ENCODE results near the gene TIPRL. TPM values are rescaled to one million over a fixed set of nuclear protein-coding genes. Genes with fewer than 3 reads are reported as not detected.
"Not testable (repeated sequence)": the region's sequence is repeated elsewhere in the genome, so short reads cannot be mapped to it uniquely, and the experiment has no call there.

The TIPRL gene
- polyA plus RNA-seq, 1 donor = 35.3 TPM

DNA sequence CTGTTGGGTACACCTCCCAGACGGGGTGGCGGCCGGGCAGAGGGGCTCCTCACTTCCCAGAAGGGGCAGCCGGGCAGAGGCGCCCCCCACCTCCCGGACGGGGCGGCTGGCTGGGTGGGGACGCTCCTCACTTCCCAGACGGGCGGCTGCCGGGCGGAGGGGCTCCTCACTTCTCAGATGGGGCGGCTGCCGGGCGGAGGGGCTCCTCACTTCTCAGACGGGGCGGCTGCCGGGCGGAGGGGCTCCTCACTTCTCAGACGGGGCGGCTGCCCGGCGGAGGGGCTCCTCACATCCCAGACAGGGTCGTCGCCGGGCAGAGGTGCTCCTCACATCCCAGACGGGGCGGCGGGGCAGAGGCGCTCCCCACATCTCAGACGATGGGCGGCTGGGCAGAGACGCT is 28.9 kb downstream of the TIPRL start:
- H3K4me3 ChIP-seq (ENCODE audit: low read length); H3K27ac ChIP-seq (ENCODE audit: low read length); H3K36me3 ChIP-seq (ENCODE audit: control insufficient read depth, insufficient read depth, low read length); H3K27me3 ChIP-seq (ENCODE audit: control insufficient read depth, insufficient read depth, low read length); H3K4me1 ChIP-seq (ENCODE audit: control insufficient read depth, insufficient read depth, low read length); DNase-seq: not testable (repeated sequence)
- no CpG with 5 or more reads among the region's 34 CpGs for WGBS (ENCODE audit: insufficient coverage, low lambda C conversion rate)
- H3K9me3 ChIP-seq (ENCODE audit: control insufficient read depth, low read depth, low read length) = peaks cover 15% of the 10 kb centered on the region

DNA sequence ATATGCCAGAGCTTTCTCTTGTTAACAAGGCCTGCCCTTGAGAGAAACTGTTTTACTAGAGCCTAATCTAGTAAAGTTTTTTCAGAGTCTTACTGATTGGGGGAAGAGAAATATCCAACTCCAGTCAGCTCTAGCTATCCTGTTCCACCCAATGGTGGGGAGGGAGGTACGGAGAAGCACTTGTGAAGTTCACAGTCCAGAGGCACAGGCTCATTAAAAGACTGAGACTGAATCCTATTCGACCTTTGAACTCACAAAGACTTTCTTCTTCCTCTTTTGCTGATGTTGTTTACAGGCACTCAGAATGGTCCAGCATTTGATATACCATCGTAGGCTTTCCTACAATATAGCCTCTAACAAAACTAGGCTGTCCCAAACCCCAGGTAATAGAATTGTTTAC is 31.6 kb downstream of the TIPRL start:
- no CpG with 5 or more reads among the region's 3 CpGs for WGBS (ENCODE audit: insufficient coverage, low lambda C conversion rate)
- no peak overlapping the region for H3K4me3 ChIP-seq (ENCODE audit: low read length)

DNA sequence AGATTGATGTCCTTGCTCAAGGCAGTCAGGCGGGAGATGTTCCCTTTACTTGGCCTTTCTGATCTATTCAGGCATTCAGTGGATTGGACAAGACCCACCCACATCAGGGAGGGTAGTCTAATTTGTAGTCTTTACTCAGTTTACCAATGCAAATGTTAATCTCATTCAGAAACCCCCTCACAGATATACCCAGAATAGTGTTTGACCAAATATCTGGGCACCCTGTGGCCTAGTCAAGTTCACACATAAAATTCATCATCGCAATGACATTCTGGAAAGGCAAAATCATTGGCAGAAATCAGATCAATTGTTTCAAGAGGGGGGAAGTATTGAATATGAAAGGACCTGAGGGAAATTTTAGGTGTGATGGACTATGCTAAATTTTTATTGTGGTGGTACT is 34.6 kb downstream of the TIPRL start:
- Histone ChIP-seq H3K4me1 (ENCODE audit: control insufficient read depth, insufficient read depth, low read length) (no peaks in the 10 kb centered on the region), H3K27me3 (ENCODE audit: control insufficient read depth, insufficient read depth, low read length) (no peaks in the 10 kb centered on the region), H3K4me3 (ENCODE audit: low read length) (no peak overlapping the region), H3K27ac (ENCODE audit: low read length) (no peak overlapping the region), H3K9me3 (ENCODE audit: control insufficient read depth, low read depth, low read length) (peaks cover 8% of the 10 kb centered on the region), H3K36me3 (ENCODE audit: control insufficient read depth, insufficient read depth, low read length) (no peaks in the 10 kb centered on the region)
- WGBS (ENCODE audit: insufficient coverage, low lambda C conversion rate) = no CpG with 5 or more reads among the region's 2 CpGs
- no peak for DNase-seq

More for the DNA sequence above, 31.6 kb downstream of the TIPRL start:
- H3K36me3 ChIP-seq (ENCODE audit: control insufficient read depth, insufficient read depth, low read length) = no peaks in the 10 kb centered on the region
- H3K9me3 ChIP-seq (ENCODE audit: control insufficient read depth, low read depth, low read length) = peaks cover 15% of the 10 kb centered on the region
- no peaks in the 10 kb centered on the region for H3K4me1 ChIP-seq (ENCODE audit: control insufficient read depth, insufficient read depth, low read length)
- peak; percentile 12 to 42 for DNase-seq
- H3K27me3 ChIP-seq (ENCODE audit: control insufficient read depth, insufficient read depth, low read length) = no peaks in the 10 kb centered on the region
- H3K27ac ChIP-seq (ENCODE audit: low read length) = no peak overlapping the region

DNA sequence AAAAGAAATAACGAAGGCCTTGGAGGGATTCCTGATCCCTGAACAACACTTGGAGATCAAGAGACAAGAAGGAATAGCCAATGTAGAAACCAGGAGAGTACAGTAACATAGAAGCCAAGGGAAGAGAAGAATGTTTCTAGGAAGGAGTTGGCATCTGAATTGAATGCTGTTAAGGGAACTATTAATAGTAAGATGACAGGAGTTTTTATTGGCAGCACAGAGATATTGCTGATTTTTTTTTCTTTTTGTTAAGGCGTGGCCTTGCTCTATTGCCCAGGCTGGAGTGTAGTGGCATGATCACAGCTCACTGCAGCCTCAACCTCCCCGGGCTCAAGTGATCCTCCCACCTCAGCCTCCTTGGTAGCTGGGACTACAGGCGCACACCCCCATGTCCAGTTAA is 37.4 kb downstream of the TIPRL start:
- 94% methylated on average over 3 of the region's 4 CpGs for WGBS (ENCODE audit: insufficient coverage, low lambda C conversion rate)
- Histone ChIP-seq H3K4me1 (ENCODE audit: control insufficient read depth, insufficient read depth, low read length) (no peaks in the 10 kb centered on the region), H3K36me3 (ENCODE audit: control insufficient read depth, insufficient read depth, low read length) (no peaks in the 10 kb centered on the region), H3K9me3 (ENCODE audit: control insufficient read depth, low read depth, low read length) (peaks cover under 1% of the 10 kb centered on the region), H3K27ac (ENCODE audit: low read length) (no peak overlapping the region), H3K4me3 (ENCODE audit: low read length) (no peak overlapping the region), H3K27me3 (ENCODE audit: control insufficient read depth, insufficient read depth, low read length) (no peaks in the 10 kb centered on the region)
- DNase-seq = no peak

DNA sequence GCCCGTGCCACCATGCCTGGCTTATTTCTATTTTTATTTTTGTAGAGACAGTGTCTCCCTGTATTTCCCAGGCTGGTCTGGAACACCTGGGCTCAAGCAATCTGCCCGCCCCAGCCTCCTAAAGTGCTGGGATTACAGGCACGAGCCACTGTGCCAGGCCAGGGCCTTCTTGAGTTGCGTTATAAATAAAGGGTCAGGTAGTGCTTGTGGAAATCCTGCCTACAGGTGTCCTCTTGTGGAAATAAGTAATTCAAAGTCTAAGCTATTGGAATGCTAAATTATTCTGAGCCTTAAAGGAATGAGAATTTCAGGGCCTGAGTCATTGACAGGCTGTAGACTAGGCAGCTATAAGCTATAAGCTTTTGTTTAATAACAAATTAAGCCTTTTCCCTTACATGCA is 38.9 kb downstream of the TIPRL start:
- DNase-seq = no peak
- no peak overlapping the region for H3K27ac ChIP-seq (ENCODE audit: low read length)
- no peaks in the 10 kb centered on the region for H3K36me3 ChIP-seq (ENCODE audit: control insufficient read depth, insufficient read depth, low read length)
- H3K4me3 ChIP-seq (ENCODE audit: low read length) = no peak overlapping the region
- H3K27me3 ChIP-seq (ENCODE audit: control insufficient read depth, insufficient read depth, low read length) = no peaks in the 10 kb centered on the region
- H3K4me1 ChIP-seq (ENCODE audit: control insufficient read depth, insufficient read depth, low read length) = no peaks in the 10 kb centered on the region
- no CpG with 5 or more reads among the region's 4 CpGs for WGBS (ENCODE audit: insufficient coverage, low lambda C conversion rate)
- H3K9me3 ChIP-seq (ENCODE audit: control insufficient read depth, low read depth, low read length) = no peaks in the 10 kb centered on the region

DNA sequence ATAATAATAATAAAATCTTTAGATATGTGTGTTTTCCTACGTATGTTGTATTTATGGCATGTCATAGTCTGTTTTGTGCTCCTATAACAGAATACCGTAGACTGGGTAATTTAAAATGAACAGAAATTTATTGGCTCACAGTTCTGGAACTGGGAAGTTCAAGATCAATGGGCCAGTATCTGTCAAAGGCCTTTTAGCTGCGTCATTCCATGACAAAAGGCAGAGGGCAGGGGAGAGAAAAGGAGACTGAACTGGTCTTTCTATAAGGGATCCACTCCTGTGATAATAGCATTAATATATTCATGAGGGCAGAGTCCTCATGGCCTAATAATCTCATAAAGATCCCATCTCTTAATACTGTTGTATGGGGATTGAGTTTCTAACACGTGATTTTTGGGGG is 39.9 kb downstream of the TIPRL start:
- DNase-seq = no peak
- WGBS (ENCODE audit: insufficient coverage, low lambda C conversion rate) = 89% methylated on average over 1 of the region's 4 CpGs
- H3K27me3 ChIP-seq (ENCODE audit: control insufficient read depth, insufficient read depth, low read length) = no peaks in the 10 kb centered on the region
- H3K4me1 ChIP-seq (ENCODE audit: control insufficient read depth, insufficient read depth, low read length) = no peaks in the 10 kb centered on the region
- H3K9me3 ChIP-seq (ENCODE audit: control insufficient read depth, low read depth, low read length) = no peaks in the 10 kb centered on the region
- H3K4me3 ChIP-seq (ENCODE audit: low read length) = no peak overlapping the region
- H3K36me3 ChIP-seq (ENCODE audit: control insufficient read depth, insufficient read depth, low read length) = no peaks in the 10 kb centered on the region
- no peak overlapping the region for H3K27ac ChIP-seq (ENCODE audit: low read length)

DNA sequence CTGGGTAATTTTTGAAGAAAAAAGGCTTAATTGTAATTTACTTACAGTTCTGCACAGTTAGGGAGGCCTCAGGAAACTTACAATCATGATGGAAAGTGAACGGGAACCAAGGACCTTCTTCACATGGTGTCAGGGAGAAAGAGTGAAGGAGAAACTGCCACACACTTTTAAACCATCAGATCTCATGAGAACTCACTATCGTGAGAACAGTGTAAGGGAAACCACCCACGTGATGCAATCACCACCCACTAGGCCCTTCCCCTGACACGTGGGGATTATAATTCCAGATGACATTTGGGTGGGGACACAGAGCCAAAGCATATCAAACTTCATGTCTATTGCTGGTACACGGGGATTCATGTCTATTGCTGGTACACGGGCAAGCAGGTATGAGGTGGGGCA is 41.7 kb downstream of the TIPRL start:
- Histone ChIP-seq H3K27me3 (ENCODE audit: control insufficient read depth, insufficient read depth, low read length) (no peaks in the 10 kb centered on the region), H3K36me3 (ENCODE audit: control insufficient read depth, insufficient read depth, low read length) (no peaks in the 10 kb centered on the region), H3K9me3 (ENCODE audit: control insufficient read depth, low read depth, low read length) (no peaks in the 10 kb centered on the region), H3K27ac (ENCODE audit: low read length) (no peak overlapping the region), H3K4me1 (ENCODE audit: control insufficient read depth, insufficient read depth, low read length) (peaks cover 7% of the 10 kb centered on the region), H3K4me3 (ENCODE audit: low read length) (no peak overlapping the region)
- WGBS (ENCODE audit: insufficient coverage, low lambda C conversion rate) = no CpG with 5 or more reads among the region's 6 CpGs
- DNase-seq = no peak

DNA sequence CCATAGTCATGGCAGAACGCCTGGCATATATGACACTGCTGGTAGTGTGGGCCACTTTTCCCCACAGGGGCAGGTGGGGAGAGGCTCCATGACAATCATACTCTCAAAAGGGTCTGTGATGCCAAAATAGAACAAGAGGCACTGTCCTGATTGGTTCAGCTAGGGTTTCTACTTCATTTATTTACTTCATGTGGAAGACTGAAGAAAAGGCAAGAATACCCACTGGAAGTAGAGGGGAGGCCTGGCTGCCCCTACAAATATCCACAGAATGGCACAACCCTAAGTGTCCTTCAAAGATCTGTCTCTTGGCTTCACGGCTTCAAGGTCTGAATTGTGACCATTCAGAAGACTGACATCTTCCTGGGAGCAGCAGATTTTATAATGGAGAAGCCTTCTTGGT is 42.5 kb downstream of the TIPRL start:
- Histone ChIP-seq H3K27me3 (ENCODE audit: control insufficient read depth, insufficient read depth, low read length) (no peaks in the 10 kb centered on the region), H3K36me3 (ENCODE audit: control insufficient read depth, insufficient read depth, low read length) (no peaks in the 10 kb centered on the region), H3K9me3 (ENCODE audit: control insufficient read depth, low read depth, low read length) (no peaks in the 10 kb centered on the region), H3K4me1 (ENCODE audit: control insufficient read depth, insufficient read depth, low read length) (peaks cover 7% of the 10 kb centered on the region), H3K27ac (ENCODE audit: low read length) (no peak overlapping the region), H3K4me3 (ENCODE audit: low read length) (no peak overlapping the region)
- no peak for DNase-seq
- no CpG with 5 or more reads among the region's 2 CpGs for WGBS (ENCODE audit: insufficient coverage, low lambda C conversion rate)

DNA sequence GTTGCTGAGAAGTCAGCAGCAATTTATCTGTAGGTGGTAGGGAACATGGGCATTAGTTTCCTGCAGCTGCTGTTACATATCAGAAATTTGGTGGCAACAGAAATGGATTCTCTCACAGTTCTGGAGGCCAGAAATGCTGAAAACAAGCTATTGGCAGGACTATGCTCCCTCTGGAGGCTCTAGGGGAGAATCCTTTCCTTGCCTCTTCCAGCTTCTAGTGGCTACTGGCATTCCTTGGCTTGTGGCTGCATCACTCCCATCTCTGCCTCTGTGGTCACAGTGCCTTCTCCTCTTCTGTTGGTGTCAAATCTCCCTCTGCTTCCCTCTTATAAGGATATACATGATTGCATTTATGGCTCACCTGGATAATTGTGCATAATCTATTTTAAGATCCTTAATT is 44.5 kb downstream of the TIPRL start:
- Histone ChIP-seq H3K9me3 (ENCODE audit: control insufficient read depth, low read depth, low read length) (no peaks in the 10 kb centered on the region), H3K27me3 (ENCODE audit: control insufficient read depth, insufficient read depth, low read length) (no peaks in the 10 kb centered on the region), H3K36me3 (ENCODE audit: control insufficient read depth, insufficient read depth, low read length) (no peaks in the 10 kb centered on the region), H3K4me3 (ENCODE audit: low read length) (no peak overlapping the region), H3K27ac (ENCODE audit: low read length) (no peak overlapping the region), H3K4me1 (ENCODE audit: control insufficient read depth, insufficient read depth, low read length) (peaks cover 12% of the 10 kb centered on the region)
- no peak for DNase-seq

DNA sequence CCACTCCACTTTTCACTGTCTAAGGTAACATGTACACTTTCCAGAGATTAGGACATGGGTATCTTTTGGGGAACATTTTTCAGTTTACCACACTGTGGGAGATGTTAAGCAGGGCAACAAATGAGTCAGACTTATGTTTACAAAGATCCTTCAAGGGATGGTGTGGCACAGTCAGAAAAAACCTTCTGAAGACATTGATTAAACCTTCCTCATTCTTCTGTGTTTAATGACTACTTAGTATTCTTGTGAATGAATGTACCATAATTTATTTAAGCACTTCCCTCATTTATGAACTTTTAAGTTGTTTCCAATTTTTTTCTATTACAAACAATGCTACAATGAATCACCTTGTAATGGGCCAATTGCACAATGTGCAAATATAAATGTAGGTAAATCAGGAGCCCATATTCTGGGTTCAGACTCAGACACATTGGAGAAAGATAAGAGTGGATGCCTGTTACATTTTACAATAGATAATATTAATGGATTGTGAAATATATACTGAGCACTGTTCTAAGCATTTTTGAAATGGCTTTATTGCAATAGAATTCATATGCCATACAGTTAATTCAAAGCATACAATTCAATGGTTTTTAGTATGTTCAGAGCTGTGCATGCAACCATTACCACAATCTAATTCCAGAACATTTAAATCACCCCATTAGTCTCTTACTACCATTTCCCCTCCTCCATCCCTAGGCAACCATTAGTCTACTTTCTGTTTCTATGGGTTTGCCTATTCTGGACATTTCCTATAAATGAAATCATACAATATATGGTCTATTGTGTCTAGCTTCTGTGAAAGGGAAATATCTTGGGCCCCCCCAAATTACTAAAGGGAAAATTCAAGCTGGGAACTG is 45.1 kb downstream of the TIPRL start:
- DNase-seq = peak in 1 of 2 donors; percentile 24
- no peak overlapping the region for H3K27ac ChIP-seq (ENCODE audit: low read length)
- no peaks in the 10 kb centered on the region for H3K9me3 ChIP-seq (ENCODE audit: control insufficient read depth, low read depth, low read length)
- no peaks in the 10 kb centered on the region for H3K36me3 ChIP-seq (ENCODE audit: control insufficient read depth, insufficient read depth, low read length)
- peaks cover 12% of the 10 kb centered on the region for H3K4me1 ChIP-seq (ENCODE audit: control insufficient read depth, insufficient read depth, low read length)
- H3K27me3 ChIP-seq (ENCODE audit: control insufficient read depth, insufficient read depth, low read length) = no peaks in the 10 kb centered on the region
- H3K4me3 ChIP-seq (ENCODE audit: low read length) = no peak overlapping the region

DNA sequence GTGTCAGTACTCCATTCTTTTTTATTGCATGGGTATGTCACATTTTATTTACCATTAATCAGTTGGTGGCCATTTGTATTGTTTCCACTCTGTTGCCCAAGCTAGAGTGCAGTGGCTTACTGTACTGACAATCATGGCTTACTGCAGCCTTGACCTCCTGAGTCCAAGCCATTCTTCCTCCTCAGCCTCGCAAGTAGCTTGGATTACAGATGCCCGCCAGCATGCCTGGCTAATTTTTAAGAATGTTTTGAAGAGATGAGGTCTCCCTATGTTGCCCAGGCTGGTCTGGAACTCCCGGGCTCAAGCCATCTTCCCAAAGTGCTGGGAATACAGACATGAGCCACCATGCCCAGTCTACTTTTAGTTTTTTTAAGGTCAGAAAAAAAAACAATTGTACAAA is 46.2 kb downstream of the TIPRL start:
- Histone ChIP-seq H3K4me1 (ENCODE audit: control insufficient read depth, insufficient read depth, low read length) (peaks cover 14% of the 10 kb centered on the region), H3K36me3 (ENCODE audit: control insufficient read depth, insufficient read depth, low read length) (peaks cover 6% of the 10 kb centered on the region), H3K9me3 (ENCODE audit: control insufficient read depth, low read depth, low read length) (no peaks in the 10 kb centered on the region), H3K27me3 (ENCODE audit: control insufficient read depth, insufficient read depth, low read length) (no peaks in the 10 kb centered on the region), H3K27ac (ENCODE audit: low read length) (no peak overlapping the region), H3K4me3 (ENCODE audit: low read length) (no peak overlapping the region)
- WGBS (ENCODE audit: insufficient coverage, low lambda C conversion rate) = no CpG with 5 or more reads among the region's 3 CpGs
- no peak for DNase-seq

All from large intestine (tissue), 3 donors.